22Rv1 (cell line): ENCODE results near the gene IL11.

Source experiments
- H3K27ac ChIP-seq: fragments of 450-650 bp; 2 replicates; pipeline ENCODE4 v1.5.1; 2017
- CTCF ChIP-seq: fragments of 450-650 bp; IDR thresholded peaks from 2 replicates; pipeline ENCODE4 v1.5.1; 2017; ENCODE audit warnings: mild to moderate bottlenecking
- ZFX ChIP-seq: fragments of 450-650 bp; IDR thresholded peaks from 2 replicates; pipeline ENCODE4 v1.6.1; 2017; ENCODE audit warnings: antibody characterized with exemption, borderline replicate concordance

Gene IL11

DNA sequence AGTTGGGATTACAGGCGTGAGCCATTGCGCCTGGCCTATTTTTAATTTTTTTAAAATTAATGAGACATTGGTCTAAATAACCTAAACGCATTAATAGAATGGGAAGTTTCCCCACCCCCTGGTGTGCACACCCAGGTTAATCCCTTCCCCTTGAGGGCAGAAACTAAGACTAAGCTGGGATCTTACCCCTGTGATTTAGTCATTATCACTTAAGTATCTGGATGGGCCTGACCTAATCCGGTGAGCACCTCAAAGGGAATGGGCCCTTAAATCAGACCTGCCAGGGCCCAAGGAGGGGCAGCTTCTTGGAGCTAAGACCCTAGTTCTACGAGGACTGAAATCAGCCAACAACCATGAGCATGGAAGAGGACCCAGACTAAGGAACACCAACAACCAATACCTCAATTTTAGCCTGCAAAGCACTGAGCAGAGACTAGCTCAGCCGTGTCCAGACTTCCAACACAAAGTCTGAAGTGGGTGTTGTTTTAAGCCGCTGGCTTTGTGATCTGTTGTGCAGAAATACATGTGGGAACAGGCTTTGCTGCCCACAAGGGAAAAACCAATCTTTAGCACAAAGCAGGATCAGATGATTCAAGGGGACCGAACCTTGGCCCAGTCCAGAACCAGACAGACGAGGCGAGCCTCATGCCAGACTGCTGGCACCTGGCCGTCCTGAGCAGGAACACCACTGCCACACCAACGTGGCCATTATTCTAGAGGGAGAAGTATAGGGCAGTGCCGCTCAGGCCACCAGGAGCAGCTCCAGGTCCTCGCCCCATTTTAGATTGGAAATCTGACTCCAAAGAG is 30.2 kb upstream of the IL11 start:
- no peak for TF ChIP-seq ZFX
- no peak for TF ChIP-seq CTCF
- peak overlapping the region; percentile 49 for H3K27ac ChIP-seq

- TF ChIP-seq ZFX, result no peak
- no peak for TF ChIP-seq CTCF
- no peak overlapping the region for H3K27ac ChIP-seq
Observed at GRCh38 chr19:55398200-55398925, 28.1 kb upstream of the IL11 start.

GRCh38 chr19:55392820-55393761 is 22.8 kb upstream of the IL11 start:
- no peak for TF ChIP-seq ZFX
- no peak for TF ChIP-seq CTCF
- H3K27ac ChIP-seq, result peak overlapping the region; percentile 32; the same call in 1 of the 2 replicates

DNA sequence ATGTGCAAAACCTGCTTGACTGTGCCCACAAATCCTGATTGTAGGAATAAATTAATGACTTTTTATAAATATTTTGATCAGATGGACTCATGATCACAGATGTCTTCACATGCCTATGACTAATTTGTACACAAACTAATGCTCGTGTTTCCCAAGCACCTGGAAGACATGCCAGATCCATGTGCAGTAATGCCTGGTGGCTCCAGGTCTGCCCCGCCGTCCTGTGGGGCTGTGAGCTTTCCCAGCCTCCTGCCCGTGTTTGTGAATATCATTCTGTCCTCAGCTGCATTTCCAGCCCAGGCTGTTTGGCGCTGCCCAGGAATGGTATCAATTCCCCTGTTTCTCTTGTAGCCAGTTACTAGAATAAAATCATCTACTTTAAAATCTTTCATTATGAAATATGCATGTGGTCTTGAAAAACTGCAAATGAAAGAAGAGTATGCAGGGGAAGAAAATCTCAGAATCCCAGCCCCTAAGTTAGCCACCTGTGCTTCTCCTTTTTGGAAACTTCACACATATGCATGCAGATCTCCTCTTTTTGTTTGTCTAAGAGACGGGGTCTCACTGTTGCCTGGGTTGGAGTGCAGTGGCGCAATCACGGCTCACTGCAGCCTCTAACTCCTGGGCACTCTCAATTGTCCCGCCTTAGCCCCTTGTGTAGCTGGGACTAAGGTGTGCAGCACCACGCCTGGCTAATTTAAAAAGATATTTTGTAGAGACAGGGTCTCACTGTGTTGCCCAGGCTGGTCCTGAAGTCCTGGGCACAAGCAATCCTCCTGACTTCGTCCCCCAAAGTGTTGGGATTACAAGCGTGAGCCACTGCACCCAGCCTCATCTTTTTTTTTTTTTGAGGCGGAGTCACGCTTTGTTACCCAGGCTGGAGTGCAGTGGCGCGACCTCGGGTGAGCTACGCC is 21.7 kb upstream of the IL11 start:
- H3K27ac ChIP-seq, result peak overlapping the region; percentile 98

DNA sequence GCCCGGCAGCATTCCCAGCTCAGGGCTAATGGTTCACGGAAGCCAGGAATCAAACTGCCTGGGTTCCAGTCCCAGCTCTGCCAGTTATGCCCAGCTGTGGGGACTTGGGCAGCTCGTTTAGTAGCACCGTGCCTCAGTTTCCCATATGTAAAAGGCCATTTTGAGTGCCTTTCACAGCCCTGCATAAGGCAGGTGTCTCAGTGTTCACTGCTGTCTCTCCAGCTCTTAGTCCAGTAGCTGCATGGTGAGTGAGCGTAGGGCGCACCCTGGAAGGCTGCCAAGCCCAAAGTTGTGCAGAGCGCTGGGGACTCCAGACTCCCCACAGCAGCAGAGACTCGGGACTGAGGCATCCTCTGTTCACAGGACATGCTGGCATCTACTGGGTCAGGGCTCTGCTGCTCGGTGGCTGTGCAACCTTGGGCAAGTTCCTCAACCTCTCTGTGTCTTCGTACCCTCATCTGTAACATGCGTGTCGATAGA is 21.0 kb upstream of the IL11 start:
- H3K27ac ChIP-seq, result peak overlapping the region; percentile 98
- TF ChIP-seq CTCF (no peak), ZFX (no peak)

More for the DNA sequence above, 21.7 kb upstream of the IL11 start:
- no peak for TF ChIP-seq ZFX
- TF ChIP-seq CTCF, result no peak

DNA sequence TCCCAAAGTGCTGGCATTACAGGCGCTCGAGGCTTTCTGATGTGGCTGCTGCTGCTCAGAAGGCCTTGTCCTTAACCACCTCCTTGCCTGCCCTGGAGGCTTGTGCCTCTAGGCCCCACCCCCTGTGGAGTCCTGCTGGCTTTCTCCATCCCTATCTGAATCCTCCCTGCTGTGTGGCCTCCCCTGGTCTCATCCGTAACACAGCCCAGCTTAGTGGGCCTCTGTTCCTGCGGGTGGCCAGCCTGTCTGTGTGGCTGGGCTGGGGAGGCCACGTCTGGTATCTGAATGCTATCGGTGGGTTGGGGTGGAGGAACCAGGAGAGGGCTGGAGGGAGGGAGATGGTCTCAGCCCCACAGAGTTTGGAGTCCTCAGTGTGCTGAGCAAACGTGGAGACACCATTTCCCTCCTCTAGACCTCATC is 20.2 kb upstream of the IL11 start:
- TF ChIP-seq ZFX, result no peak
- no peak for TF ChIP-seq CTCF
- peak overlapping the region; percentile 98 for H3K27ac ChIP-seq
